Ureter (tissue), 1 donor: ENCODE measurements around the gene SIK3. TPM values are rescaled to one million over a fixed set of nuclear protein-coding genes. Genes with fewer than 3 reads are reported as not detected.

Experiments used
- DNase-seq: peaks from one replicate; pipeline ENCODE4 v3.0.0-alpha.2; 2020; ENCODE audit warnings: low spot score
- total RNA-seq: library from RNA; stranded (reverse); gene quantifications from one replicate; pipeline ENCODE4 v1.2.4, GENCODE V29; 2023
- donor health status: DM: yes; HTN: yes; CAD: no.

SIK3 gene
- total RNA-seq, 1 donor from 2014 or later: 56.5 TPM

- no peak for DNase-seq
Observed at GRCh38 chr11:116866804-116867455, 231.3 kb downstream of the SIK3 start.

DNA sequence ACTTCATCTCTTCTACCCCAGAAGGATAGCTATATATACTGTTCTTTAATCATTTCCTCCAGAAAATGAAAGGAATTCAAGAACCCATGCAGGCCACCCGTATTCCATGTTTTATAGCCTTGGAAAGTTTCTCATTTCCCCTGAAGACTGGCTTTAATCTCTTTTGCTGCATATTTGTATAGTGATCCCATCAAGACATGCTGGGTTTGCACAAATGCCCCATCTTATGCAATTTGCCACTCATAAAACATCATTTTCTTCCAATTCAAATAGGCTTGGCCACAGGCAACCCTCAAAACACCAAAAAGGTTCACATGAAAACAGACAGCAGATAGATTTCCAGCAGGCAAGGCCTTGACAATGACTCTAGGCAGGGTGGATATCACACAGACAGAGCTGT, 232.5 kb downstream of the SIK3 start:
- no peak for DNase-seq

GRCh38 chr11:116864531-116864930, 233.7 kb downstream of the SIK3 start:
- DNase-seq: no peak

DNA sequence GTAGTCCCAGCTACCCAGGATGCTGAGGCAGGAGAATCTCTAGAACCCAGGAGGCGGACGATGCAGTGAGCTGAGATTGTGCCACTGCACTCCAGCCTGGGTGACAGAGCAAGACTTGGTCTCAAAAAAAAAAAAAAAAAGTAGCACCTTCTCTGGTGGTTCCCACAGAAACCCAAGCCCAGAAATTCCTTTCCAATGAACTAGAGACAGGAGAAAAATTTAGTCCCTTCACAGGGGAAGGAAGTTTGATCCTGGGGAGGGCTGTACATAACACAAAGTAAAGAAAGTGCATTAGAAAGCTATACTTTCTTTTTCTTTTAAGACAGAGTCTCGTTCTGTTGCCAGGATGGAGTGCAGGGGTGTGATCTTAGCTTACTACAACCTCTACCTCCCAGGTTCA, 235.3 kb downstream of the SIK3 start:
- DNase-seq: no peak

GRCh38 chr11:116862185-116862584, 236.0 kb downstream of the SIK3 start:
- DNase-seq: no peak

DNA sequence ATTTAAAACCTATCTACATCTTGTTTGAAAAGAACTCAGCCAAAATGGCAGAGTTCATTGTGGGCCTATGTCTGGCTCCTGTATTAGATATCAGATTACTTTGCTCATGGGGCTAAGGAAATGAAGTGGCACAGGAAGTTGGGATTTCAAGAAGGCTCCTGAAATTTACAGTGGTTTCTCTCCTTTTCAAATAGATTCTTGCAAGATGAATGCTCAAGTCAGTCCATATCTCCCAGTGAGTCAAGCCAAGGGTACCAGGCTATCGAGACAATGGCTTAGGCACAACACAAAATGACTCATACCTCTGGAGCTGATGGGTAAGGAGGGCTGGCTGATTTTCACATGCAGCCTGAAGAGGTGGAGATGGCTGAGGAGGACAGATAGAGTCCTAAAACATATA, 236.7 kb downstream of the SIK3 start:
- DNase-seq: no peak

DNA sequence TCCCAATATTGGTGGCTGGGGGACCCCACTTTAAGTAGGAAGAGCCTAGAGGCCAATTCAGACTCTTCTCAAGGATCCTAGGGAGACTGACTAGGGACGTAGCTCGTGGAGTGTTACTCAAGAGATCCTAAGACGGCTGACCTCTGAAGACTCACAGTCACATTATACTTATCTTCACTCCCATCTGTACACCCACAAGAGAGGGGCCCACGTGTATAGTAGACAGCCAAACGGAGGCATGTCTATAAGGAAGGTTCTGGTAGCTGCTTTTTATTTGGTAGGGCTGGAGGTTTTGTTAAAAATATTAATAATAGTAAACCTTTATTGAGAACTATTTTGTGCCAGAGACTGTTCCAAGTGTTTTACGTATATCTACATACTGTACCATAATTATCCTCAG, 237.9 kb downstream of the SIK3 start:
- DNase-seq: no peak

DNA sequence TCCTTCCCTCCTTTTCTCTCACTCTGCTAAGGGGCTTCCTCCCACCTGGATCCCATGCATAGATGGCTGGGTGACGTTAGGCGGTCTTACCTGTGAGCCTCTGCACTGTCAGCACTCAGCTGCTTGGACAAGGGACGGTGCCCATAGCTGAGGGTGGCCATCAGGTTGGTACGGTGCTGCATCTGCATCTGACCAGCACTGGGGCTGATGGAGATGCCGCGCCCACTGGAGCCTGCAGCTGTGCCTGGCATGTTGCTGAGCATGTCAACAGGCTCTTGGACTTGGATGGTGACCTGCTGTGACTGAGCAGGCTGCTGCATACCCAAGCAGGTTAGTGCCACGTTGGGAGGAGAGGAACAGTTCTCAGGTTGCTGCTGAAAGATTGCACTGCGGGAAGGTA, 239.1 kb downstream of the SIK3 start:
- DNase-seq: no peak

GRCh38 chr11:116857936-116858335, 240.3 kb downstream of the SIK3 start:
- no peak for DNase-seq

- no peak for DNase-seq
Observed at GRCh38 chr11:116857316-116857715, 240.9 kb downstream of the SIK3 start.

DNA sequence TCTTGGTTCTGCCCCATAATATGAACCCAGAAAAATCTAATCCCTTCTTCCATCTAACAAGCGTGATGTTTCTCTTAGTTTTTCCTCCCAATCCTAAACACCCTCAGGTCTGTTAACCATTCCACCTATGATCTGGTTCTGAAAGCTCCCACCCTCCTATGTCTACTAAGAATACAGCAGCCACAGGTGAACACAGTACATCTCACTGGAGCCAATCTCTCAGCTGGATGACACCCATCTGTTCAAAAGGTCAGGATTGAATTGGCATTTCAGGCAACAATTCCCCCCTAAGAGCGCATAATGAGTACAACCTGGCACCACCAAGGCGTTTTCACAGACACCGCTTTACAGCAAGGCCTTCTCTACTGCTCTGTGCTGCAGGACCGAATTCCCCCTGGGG, 241.8 kb downstream of the SIK3 start:
- DNase-seq: no peak

- no peak for DNase-seq
Observed at GRCh38 chr11:116855413-116855812, 242.8 kb downstream of the SIK3 start.

- no peak for DNase-seq
Observed at GRCh38 chr11:116853461-116854073, 244.7 kb downstream of the SIK3 start.

- no peak for DNase-seq
Observed at GRCh38 chr11:116852261-116853031, 245.8 kb downstream of the SIK3 start.

DNA sequence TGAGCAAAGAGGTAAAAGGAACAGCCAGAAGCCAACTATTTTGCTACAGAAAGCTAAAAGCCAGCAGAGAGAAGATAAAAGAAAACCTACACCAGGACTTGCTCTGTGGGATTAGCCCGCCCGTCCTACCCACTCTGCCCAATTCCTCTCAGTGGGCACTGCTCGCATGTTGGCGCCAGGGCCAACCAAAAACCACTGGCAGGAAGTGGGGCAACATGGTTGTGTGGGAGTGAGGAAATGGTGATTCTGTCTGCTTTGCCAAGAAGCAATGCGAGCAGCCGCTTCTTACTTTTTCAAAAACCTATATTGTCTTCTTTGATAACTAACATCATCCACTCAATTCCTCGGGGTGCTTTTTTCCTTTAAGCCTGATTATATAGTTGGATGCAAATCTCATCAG, 246.6 kb downstream of the SIK3 start:
- no peak for DNase-seq

DNA sequence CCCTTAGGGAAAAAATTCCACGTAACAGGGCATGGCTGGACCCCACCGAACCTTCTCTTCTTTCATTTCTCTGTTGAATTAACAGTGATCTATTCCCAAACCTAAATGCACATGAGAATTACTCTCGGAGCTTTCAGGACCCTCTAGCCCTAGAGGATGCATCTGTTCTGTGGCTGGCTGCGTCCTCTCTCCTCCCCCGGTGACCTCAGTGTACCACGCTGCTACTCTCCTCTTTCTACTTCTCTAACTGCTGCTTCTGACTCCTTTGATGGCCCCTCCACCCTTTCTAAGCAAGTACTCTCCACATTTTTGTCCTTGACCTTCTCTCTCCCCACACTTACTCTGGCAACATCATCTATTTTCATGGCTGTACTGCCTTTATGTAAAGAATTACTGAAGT, 248.7 kb downstream of the SIK3 start:
- DNase-seq: no peak

- DNase-seq: no peak
Observed at GRCh38 chr11:116849060-116849459, 249.2 kb downstream of the SIK3 start.

DNA sequence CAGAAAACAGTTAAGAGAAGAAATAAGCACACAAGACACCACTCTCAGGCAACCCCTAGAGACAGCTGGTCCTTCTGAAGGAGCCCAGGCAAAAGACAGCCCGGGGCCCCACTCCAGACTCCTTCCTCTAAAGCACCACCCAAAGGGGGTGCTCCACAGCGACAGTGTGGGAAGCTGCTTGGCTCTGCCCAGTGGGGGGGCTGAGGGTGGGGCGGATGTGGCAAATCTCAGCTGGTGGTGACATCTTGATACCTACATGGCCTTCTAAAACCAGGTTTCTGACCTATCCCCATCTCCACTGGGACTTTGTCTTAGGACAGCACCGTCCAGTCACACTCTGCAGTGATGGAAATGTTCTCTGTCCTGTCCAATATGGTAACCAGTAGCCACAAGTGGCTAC, 250.6 kb downstream of the SIK3 start:
- no peak for DNase-seq

- no peak for DNase-seq
Observed at GRCh38 chr11:116844722-116845121, 253.5 kb downstream of the SIK3 start.

GRCh38 chr11:116843661-116844060, 254.6 kb downstream of the SIK3 start:
- no peak for DNase-seq

- DNase-seq: no peak
Observed at GRCh38 chr11:116842909-116843308, 255.3 kb downstream of the SIK3 start.

DNA sequence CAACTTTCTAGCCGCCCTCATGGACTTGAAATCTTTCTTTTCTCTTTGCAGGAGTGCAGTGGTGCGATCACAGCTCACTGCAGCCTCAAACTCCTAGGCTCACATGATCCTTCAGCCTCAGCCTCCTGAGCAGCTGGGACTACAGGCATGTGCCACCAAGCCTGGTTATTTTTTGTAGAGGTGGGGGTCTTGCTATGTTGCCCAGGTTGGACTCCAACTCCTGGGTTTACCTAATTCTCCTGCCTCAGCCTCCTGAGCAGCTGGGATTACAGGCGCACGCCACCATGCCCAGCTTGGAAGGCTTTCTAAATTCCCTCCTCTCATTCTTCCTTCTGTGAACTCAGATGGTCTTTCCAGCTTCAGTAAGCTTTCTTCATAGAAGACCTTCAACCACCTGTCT, 256.1 kb downstream of the SIK3 start:
- DNase-seq: no peak

DNA sequence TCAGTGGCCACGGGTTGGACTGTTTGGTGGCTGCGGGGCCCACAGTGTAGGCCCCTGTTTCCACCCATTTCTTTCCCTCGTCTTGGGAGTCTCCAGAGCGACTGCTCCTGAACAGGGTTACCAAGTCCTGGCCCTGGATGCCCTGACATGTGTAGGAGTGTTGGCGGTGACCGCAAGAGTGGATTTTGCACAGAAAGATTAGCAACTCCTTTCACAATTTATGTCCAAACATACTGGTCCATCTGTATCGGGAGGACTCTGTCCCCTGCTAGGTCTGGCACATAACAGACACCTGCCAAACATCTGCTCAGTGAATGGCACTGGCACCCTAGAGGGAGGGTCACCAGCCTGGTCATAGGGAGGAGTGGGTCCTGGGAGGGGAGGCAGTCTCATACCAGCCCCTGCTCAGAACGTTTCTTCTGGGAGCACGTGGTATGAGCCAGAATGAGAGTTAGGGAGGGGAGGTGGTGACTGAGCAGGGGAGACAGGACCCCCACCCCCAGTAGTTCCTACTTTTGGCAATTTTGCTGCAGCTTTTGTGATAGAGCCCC, 257.4 kb downstream of the SIK3 start:
- DNase-seq: no peak
